ENCODE results near the gene DZANK1.

DNA sequence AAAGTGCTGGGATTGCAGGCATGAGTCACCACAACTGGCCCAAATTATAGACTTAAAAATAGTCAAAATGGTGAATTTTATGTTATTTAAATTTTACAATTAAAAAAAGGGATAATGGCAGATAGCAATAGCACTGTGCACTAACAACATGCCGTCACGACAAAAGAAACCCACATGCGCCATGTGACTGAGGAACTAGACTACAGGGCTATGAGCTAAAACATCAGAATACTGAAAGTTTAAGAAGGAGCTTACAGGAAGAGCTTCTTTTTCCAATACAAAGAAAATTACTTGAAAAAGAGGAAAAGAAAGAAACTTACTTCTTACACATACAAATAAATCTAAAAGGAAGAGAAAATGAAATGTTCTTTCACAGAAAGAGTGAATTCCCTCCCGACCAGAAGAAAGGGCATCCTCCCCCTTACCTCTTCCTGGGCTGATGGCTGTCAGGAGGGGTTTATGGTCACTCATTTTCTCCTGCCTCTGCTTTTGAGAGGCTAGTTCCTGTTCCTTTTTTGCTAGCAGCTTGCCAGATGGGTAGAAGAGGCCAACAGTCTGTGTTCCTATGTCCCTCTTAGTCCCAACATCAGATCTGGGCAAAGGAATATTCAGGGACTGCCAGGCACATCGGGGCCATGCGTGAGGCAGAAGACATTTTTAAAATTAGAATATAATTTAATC, 54.5 kb downstream of the DZANK1 start:
- TF ChIP-seq POLR2AphosphoS5 (IDR thresholded peaks at IDR 0.05) (no peak), POLR2A (IDR thresholded peaks at IDR 0.05) (no peak)
- TF ChIP-seq, protein P1, sequence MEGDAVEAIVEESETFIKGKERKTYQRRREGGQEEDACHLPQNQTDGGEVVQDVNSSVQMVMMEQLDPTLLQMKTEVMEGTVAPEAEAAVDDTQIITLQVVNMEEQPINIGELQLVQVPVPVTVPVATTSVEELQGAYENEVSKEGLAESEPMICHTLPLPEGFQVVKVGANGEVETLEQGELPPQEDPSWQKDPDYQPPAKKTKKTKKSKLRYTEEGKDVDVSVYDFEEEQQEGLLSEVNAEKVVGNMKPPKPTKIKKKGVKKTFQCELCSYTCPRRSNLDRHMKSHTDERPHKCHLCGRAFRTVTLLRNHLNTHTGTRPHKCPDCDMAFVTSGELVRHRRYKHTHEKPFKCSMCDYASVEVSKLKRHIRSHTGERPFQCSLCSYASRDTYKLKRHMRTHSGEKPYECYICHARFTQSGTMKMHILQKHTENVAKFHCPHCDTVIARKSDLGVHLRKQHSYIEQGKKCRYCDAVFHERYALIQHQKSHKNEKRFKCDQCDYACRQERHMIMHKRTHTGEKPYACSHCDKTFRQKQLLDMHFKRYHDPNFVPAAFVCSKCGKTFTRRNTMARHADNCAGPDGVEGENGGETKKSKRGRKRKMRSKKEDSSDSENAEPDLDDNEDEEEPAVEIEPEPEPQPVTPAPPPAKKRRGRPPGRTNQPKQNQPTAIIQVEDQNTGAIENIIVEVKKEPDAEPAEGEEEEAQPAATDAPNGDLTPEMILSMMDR (IDR thresholded peaks at IDR 0.05): no peak

Data from breast epithelium (tissue), 3 donors.